Dedifferentiated amniotic fluid mesenchymal stem cell (primary cell): ENCODE results near the gene MOG.
A peak's percentile ranks its signal among the peaks of the same experiment; 100 is the strongest.

Experiments used
- DNase-seq: peaks from one replicate; pipeline ENCODE4 v3.0.0-alpha.2; 2016; ENCODE audit errors: extremely low spot score

MOG gene

GRCh38 chr6:29656798-29657197, at the start of gene MOG:
MOG (plus strand) TSS chr6:29657092; CDS start chr6:29657210, 118 bp downstream.
- no peak for DNase-seq

GRCh38 chr6:29608131-29608530, 48.8 kb upstream of the MOG start:
- no peak for DNase-seq

- no peak for DNase-seq
Measured at GRCh38 chr6:29610540-29610939, 46.4 kb upstream of the MOG start.

- no peak for DNase-seq
Measured at GRCh38 chr6:29611426-29611825, 45.5 kb upstream of the MOG start.

- DNase-seq = no peak
Measured at GRCh38 chr6:29617782-29618554, 38.9 kb upstream of the MOG start.

- no peak for DNase-seq
Measured at GRCh38 chr6:29619578-29620160, 37.2 kb upstream of the MOG start.

GRCh38 chr6:29620630-29621029, 36.3 kb upstream of the MOG start:
- no peak for DNase-seq

GRCh38 chr6:29624520-29624961, 32.4 kb upstream of the MOG start:
- DNase-seq = no peak

- DNase-seq = no peak
Measured at GRCh38 chr6:29625337-29625930, 31.5 kb upstream of the MOG start.

- DNase-seq = no peak
Measured at GRCh38 chr6:29626948-29627754, 29.7 kb upstream of the MOG start.

GRCh38 chr6:29627755-29628418, 29.0 kb upstream of the MOG start:
- DNase-seq = peak; percentile 33

- DNase-seq = peak; percentile 57
Measured at GRCh38 chr6:29628419-29629281, 28.2 kb upstream of the MOG start.

- DNase-seq = no peak
Measured at GRCh38 chr6:29629571-29629970, 27.3 kb upstream of the MOG start.

- no peak for DNase-seq
Measured at GRCh38 chr6:29630315-29630714, 26.6 kb upstream of the MOG start.

GRCh38 chr6:29631209-29631810, 25.6 kb upstream of the MOG start:
- no peak for DNase-seq

- DNase-seq = no peak
Measured at GRCh38 chr6:29631860-29632731, 24.8 kb upstream of the MOG start.

- DNase-seq = peak; percentile 81
Measured at GRCh38 chr6:29632789-29633533, 23.9 kb upstream of the MOG start, which contains the start of gene GABBR1. GABBR1 (minus strand) TSS chr6:29633183; CDS start chr6:29632385, 798 bp downstream.

- DNase-seq = no peak
Measured at GRCh38 chr6:29633534-29633905, 23.4 kb upstream of the MOG start.
